ENCODE results near the gene OR2A42. TPM values are rescaled to one million over a fixed set of nuclear protein-coding genes. Genes with fewer than 3 reads are reported as not detected.
A peak's percentile ranks its signal among the peaks of the same experiment; 100 is the strongest.
"Not testable (repeated sequence)": the region's sequence is repeated elsewhere in the genome, so short reads cannot be mapped to it uniquely, and the experiment has no call there.

Gene OR2A42
- total and polyA plus RNA-seq, 9 donors = 0.04 to 0.65 (median 0.32) TPM

DNA sequence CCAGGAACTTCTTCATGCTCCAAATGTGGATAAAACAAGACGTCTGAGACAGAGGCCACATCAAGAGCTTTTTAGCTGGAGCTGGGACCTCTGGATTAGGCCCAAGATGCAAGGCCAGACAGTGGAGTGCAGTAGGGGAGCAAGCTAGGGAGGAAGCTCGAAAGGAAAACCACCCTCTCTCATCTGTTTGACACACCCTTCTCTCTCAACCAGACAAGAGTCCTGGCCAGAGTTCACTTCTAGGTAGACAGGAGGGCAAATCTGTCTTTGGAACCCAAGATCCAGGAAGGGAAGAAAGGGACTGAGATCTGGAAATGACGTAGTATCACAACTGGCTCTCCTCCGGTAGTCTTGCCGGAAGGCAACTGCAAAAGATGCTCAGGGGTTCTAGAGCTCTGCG lies 45.0 kb downstream of the OR2A42 start:
- not testable (repeated sequence) for DNase-seq; H3K36me3 ChIP-seq (ENCODE audit: control insufficient read depth, insufficient read depth, low read length); H3K27me3 ChIP-seq (ENCODE audit: control insufficient read depth, insufficient read depth, low read length); H3K4me1 ChIP-seq (ENCODE audit: control insufficient read depth, insufficient read depth, low read length); H3K4me3 ChIP-seq (ENCODE audit: low read length); H3K27ac ChIP-seq (ENCODE audit: low read length); H3K9me3 ChIP-seq (replicated peaks; ENCODE audit: control insufficient read depth, low read depth, low read length)
- WGBS (ENCODE audit: insufficient coverage) = no CpG with 5 or more reads among the region's 6 CpGs

DNA sequence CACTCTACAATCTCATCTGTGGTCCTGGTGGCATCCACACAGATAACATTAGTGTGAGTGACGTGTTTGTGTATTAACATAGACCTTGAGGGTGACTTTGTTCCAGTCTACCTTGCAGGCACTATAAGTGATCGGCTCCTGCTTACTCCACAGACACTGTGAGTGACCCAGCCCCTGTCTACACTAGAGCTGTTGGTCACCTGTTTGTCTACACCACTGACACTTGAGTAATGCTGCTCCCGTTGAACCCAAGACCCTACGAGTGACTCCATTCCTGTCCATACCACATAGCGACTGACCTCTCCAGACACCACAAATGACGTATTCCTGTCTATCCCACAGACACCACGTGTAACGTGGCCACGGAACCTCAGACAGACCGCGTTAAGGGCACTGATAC lies 45.6 kb downstream of the OR2A42 start:
- H3K4me1 ChIP-seq (ENCODE audit: control insufficient read depth, insufficient read depth, low read length) = not testable (repeated sequence)
- WGBS (ENCODE audit: insufficient coverage) = no CpG with 5 or more reads among the region's 11 CpGs

DNA sequence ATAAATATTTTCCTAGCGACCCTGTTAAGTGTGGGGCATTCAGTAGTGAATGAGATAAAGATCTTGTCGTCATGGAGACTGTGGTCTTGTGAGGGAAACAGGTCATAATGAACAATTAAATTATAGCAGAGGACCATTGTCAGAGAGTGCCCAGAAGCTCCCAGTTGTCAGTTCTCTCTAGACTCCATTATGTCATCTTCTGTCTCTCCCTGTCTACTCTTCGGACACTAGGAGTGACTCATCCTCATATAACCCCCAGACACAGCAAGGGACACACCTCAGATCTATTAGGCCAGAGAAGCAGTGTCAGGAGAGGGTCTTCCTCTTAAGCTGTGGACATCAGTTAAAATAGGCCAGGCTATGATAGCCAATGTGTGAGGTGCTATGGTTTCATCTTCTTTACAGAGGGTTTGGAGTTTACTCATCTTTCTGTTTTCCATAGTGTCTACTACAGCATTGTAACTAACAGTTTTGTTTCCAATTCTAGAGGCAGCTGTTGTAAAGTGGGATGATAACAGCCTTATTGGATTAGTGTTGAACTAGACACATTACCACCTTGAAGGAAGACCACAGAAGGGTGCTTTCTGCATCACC lies 50.7 kb downstream of the OR2A42 start:
- DNase-seq; H3K36me3 ChIP-seq (ENCODE audit: control insufficient read depth, insufficient read depth, low read length); H3K27me3 ChIP-seq (ENCODE audit: control insufficient read depth, insufficient read depth, low read length); H3K9me3 ChIP-seq (replicated peaks; ENCODE audit: control insufficient read depth, low read depth, low read length); H3K4me1 ChIP-seq (ENCODE audit: control insufficient read depth, insufficient read depth, low read length); H3K4me3 ChIP-seq (ENCODE audit: low read length); H3K27ac ChIP-seq (ENCODE audit: low read length): not testable (repeated sequence)
- WGBS (ENCODE audit: insufficient coverage) = no CpG with 5 or more reads among the region's 3 CpGs

More for the DNA sequence above, 45.6 kb downstream of the OR2A42 start:
- DNase-seq; H3K27me3 ChIP-seq (ENCODE audit: control insufficient read depth, insufficient read depth, low read length); H3K4me3 ChIP-seq (ENCODE audit: low read length); H3K9me3 ChIP-seq (replicated peaks; ENCODE audit: control insufficient read depth, low read depth, low read length); H3K36me3 ChIP-seq (ENCODE audit: control insufficient read depth, insufficient read depth, low read length); H3K27ac ChIP-seq (ENCODE audit: low read length): not testable (repeated sequence)

DNA sequence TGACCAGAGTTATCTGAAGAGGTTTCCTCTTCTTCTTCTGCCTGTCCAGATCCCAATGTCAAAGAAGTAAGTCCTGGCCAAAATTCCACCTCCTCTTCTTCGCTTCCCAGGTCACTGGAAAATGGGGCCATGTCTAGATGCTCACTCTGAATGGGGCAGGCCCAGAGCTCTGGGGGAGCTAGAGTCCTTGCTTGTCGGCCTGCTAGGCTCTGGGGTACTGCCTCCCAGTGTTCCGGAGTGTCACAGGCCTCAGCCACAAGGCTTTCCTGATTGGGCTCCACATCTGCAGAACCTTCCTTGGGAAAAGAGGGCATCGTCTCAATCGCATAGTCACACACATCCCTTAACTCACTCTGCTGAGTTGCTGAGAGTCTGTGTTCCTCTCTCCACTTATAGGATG lies 51.6 kb downstream of the OR2A42 start:
- H3K9me3 ChIP-seq (replicated peaks; ENCODE audit: control insufficient read depth, low read depth, low read length); H3K27ac ChIP-seq (ENCODE audit: low read length); H3K4me1 ChIP-seq (ENCODE audit: control insufficient read depth, insufficient read depth, low read length); DNase-seq; H3K4me3 ChIP-seq (ENCODE audit: low read length); H3K36me3 ChIP-seq (ENCODE audit: control insufficient read depth, insufficient read depth, low read length); H3K27me3 ChIP-seq (ENCODE audit: control insufficient read depth, insufficient read depth, low read length): not testable (repeated sequence)
- no CpG with 5 or more reads among the region's 5 CpGs for WGBS (ENCODE audit: insufficient coverage)

DNA sequence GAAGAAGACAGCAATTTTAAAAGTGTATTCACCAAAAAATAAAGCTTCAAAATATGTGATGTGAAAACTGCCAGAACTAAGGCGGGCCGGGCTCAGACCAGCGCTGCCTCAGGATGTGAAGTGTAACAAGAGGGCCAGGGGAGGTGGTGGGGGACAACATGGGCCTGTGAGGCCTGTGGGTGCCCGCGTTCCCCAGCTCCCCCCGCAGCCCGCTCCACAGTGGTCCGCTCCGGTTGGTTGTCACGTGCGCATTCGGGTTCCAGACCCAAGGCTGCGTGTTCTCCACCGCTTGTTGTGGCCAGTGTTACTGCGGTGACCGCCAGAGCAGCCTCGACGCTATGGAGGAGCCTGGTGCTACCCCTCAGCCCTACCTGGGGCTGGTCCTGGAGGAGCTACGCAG lies 56.2 kb downstream of the OR2A42 start, which contains the start of gene CTAGE4:
TSS of gene CTAGE4 (plus strand) at position 301 of the 400 bp plus-strand sequence. CDS start at position 339, 38 bp downstream.
- not testable (repeated sequence) for DNase-seq; H3K27ac ChIP-seq (ENCODE audit: low read length); H3K36me3 ChIP-seq (ENCODE audit: control insufficient read depth, insufficient read depth, low read length); H3K4me3 ChIP-seq (ENCODE audit: low read length); H3K27me3 ChIP-seq (ENCODE audit: control insufficient read depth, insufficient read depth, low read length); H3K9me3 ChIP-seq (replicated peaks; ENCODE audit: control insufficient read depth, low read depth, low read length); H3K4me1 ChIP-seq (ENCODE audit: control insufficient read depth, insufficient read depth, low read length)
- no CpG with 5 or more reads among the region's 19 CpGs for WGBS (ENCODE audit: insufficient coverage)

DNA sequence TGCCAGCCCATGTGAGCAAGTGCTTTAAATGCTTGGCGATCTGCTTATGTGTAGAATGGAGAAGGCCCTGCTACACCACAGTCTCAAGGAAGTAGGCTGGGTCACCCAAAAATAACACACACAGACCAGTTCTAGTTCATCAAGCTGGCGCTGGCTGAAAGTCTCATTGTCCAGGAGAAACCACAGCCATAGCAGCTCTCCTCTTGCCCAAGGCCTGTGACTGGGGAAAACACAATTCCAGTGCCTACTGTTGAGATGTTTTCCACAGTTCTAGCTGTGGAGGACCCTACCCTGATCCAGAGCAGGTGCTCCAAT lies 60.3 kb downstream of the OR2A42 start:
- no CpG with 5 or more reads among the region's 2 CpGs for WGBS (ENCODE audit: insufficient coverage)
- H3K27me3 ChIP-seq (ENCODE audit: control insufficient read depth, insufficient read depth, low read length) = not testable (repeated sequence)

DNA sequence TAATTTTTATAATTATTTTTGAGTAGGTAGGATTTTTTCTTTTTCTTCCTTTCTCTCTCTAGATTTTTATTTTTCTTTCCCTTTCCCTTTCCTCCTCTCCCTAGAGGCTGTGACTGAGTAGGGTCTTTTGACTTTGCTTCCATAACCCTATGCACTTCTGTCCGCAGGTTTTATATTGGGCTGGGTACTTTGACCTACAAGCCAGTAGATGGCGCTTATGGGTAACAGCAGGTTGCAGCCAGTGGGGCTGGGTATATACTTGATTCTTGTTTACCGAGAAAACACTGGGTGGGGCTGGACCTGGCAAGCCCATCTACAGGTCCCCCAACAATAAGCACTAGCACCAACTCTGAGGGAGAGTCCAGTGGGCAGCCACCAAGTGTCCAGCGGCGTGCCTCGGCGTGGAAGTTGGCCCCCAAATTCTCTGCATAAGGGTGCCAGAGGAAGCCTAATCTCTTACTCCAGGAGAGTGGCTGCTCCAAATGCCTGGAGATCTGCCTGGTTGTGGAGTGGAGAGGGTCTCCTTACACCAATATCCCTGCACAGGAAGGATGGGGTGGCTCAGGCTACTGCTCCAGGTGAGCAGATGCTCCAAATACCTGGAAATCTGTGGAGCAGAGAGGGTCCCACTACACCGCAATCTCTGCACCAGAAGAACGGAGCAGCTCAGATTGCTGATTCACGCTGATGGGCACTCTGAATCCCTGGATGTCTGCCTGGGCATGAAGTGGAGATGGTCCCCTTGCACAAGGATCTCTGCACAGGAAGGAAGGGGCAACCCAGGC lies 60.8 kb downstream of the OR2A42 start:
- DNase-seq = peak; percentile 10
- not testable (repeated sequence) for H3K4me1 ChIP-seq (ENCODE audit: control insufficient read depth, insufficient read depth, low read length); H3K27me3 ChIP-seq (ENCODE audit: control insufficient read depth, insufficient read depth, low read length); H3K27ac ChIP-seq (ENCODE audit: low read length); H3K36me3 ChIP-seq (ENCODE audit: control insufficient read depth, insufficient read depth, low read length); H3K4me3 ChIP-seq (ENCODE audit: low read length); H3K9me3 ChIP-seq (replicated peaks; ENCODE audit: control insufficient read depth, low read depth, low read length)
- WGBS (ENCODE audit: insufficient coverage) = no CpG with 5 or more reads among the region's 10 CpGs

More for the DNA sequence above, 60.3 kb downstream of the OR2A42 start:
- H3K4me1 ChIP-seq (ENCODE audit: control insufficient read depth, insufficient read depth, low read length); H3K4me3 ChIP-seq (ENCODE audit: low read length); H3K9me3 ChIP-seq (replicated peaks; ENCODE audit: control insufficient read depth, low read depth, low read length); H3K36me3 ChIP-seq (ENCODE audit: control insufficient read depth, insufficient read depth, low read length); DNase-seq; H3K27ac ChIP-seq (ENCODE audit: low read length): not testable (repeated sequence)

Other genes with a start within 250 kb of the OR2A42 start
- gene OR6B1, start 239.3 kb downstream of the OR2A42 start, total RNA-seq = not detected
- gene OR6B1, start 239.3 kb downstream of the OR2A42 start, polyA plus RNA-seq (ENCODE audit: insufficient read depth in 1 of 8, insufficient read length in 8 of 8, low replicate concordance in 1 of 8) = under 1 TPM in 1 of 8 donors, not detected in 7; 0.04 TPM
- gene OR2A5, start 190.7 kb downstream of the OR2A42 start, total RNA-seq = not detected
- under 1 TPM in 2 of 8 donors, not detected in 6; 0.01 to 0.03 TPM for gene OR2A5, start 190.7 kb downstream of the OR2A42 start, polyA plus RNA-seq (ENCODE audit: insufficient read depth in 1 of 8, insufficient read length in 8 of 8, low replicate concordance in 1 of 8)
- gene OR2A25, start 169.8 kb downstream of the OR2A42 start, total RNA-seq = not detected
- under 1 TPM in 1 of 8 donors, not detected in 7; 0.08 TPM for gene OR2A25, start 169.8 kb downstream of the OR2A42 start, polyA plus RNA-seq (ENCODE audit: insufficient read depth in 1 of 8, insufficient read length in 8 of 8, low replicate concordance in 1 of 8)
- not detected for gene OR2A12, start 153.3 kb downstream of the OR2A42 start, total RNA-seq
- gene OR2A12, start 153.3 kb downstream of the OR2A42 start, polyA plus RNA-seq (ENCODE audit: insufficient read depth in 1 of 8, insufficient read length in 8 of 8, low replicate concordance in 1 of 8) = not detected
- not detected for gene OR2A2, start 130.0 kb downstream of the OR2A42 start, total RNA-seq
- gene OR2A2, start 130.0 kb downstream of the OR2A42 start, polyA plus RNA-seq (ENCODE audit: insufficient read depth in 1 of 8, insufficient read length in 8 of 8, low replicate concordance in 1 of 8) = not detected
- not detected for gene OR2A14, start 116.4 kb downstream of the OR2A42 start, total RNA-seq
- not detected for gene OR2A14, start 116.4 kb downstream of the OR2A42 start, polyA plus RNA-seq (ENCODE audit: insufficient read depth in 1 of 8, insufficient read length in 8 of 8, low replicate concordance in 1 of 8)
- gene CTAGE4, start 56.1 kb downstream of the OR2A42 start, total RNA-seq = 0.09 TPM
- gene CTAGE4, start 56.1 kb downstream of the OR2A42 start, polyA plus RNA-seq (ENCODE audit: insufficient read depth in 1 of 8, insufficient read length in 8 of 8, low replicate concordance in 1 of 8) = 1 to 10 TPM in 3 of 8 donors, under 1 TPM in 3, not detected in 2; 0.49 to 1.7 (median 0.99) TPM
- gene ARHGEF35, start 43.8 kb downstream of the OR2A42 start, total RNA-seq = 0.80 TPM
- 1 to 10 TPM; 1.3 to 3.3 (median 1.9) TPM for gene ARHGEF35, start 43.8 kb downstream of the OR2A42 start, polyA plus RNA-seq (ENCODE audit: insufficient read depth in 1 of 8, insufficient read length in 8 of 8, low replicate concordance in 1 of 8)
- gene OR2A7, start 25.2 kb upstream of the OR2A42 start, total RNA-seq = 0.44 TPM
- 1 to 10 TPM in 6 of 8 donors, under 1 TPM in 2; 0.75 to 2.7 (median 1.3) TPM for gene OR2A7, start 25.2 kb upstream of the OR2A42 start, polyA plus RNA-seq (ENCODE audit: insufficient read depth in 1 of 8, insufficient read length in 8 of 8, low replicate concordance in 1 of 8)
- gene CTAGE8, start 29.7 kb upstream of the OR2A42 start, total RNA-seq = 1.1 TPM
- 1 to 10 TPM in 2 of 8 donors, under 1 TPM in 4, not detected in 2; 0.24 to 2.1 (median 0.60) TPM for gene CTAGE8, start 29.7 kb upstream of the OR2A42 start, polyA plus RNA-seq (ENCODE audit: insufficient read depth in 1 of 8, insufficient read length in 8 of 8, low replicate concordance in 1 of 8)
- gene OR2A1, start 72.8 kb upstream of the OR2A42 start, total RNA-seq = 0.13 TPM
- gene OR2A1, start 72.8 kb upstream of the OR2A42 start, polyA plus RNA-seq (ENCODE audit: insufficient read depth in 1 of 8, insufficient read length in 8 of 8, low replicate concordance in 1 of 8) = under 1 TPM; 0.07 to 0.82 (median 0.27) TPM
- 0.93 TPM for gene ARHGEF5, start 115.8 kb upstream of the OR2A42 start, total RNA-seq
- gene ARHGEF5, start 115.8 kb upstream of the OR2A42 start, polyA plus RNA-seq (ENCODE audit: insufficient read depth in 1 of 8, insufficient read length in 8 of 8, low replicate concordance in 1 of 8) = 1 to 10 TPM; 2.3 to 4.8 (median 3.1) TPM
- not detected for gene NOBOX, start 164.1 kb upstream of the OR2A42 start, total RNA-seq
- gene NOBOX, start 164.1 kb upstream of the OR2A42 start, polyA plus RNA-seq (ENCODE audit: insufficient read depth in 1 of 8, insufficient read length in 8 of 8, low replicate concordance in 1 of 8) = not detected